ENCODE measurements around the gene KRTAP13-4. TPM values are rescaled to one million over a fixed set of nuclear protein-coding genes. Genes with fewer than 3 reads are reported as not detected.

The KRTAP13-4 gene
- total RNA-seq, 2 donors from 2014 or later: not detected

GRCh38 chr21:30480145-30480544 lies 50.1 kb downstream of the KRTAP13-4 start, which contains the start of gene KRTAP19-1:
Gene KRTAP19-1 (minus strand): TSS chr21:30480367. CDS start chr21:30480317, 50 bp downstream.
- intact Hi-C loops (cut with DNase I): no loop called here
- no peak for DNase-seq (ENCODE audit: low spot score)

Other genes with a start within 250 kb of the KRTAP13-4 start
- not detected for gene CLDN8, start 214.1 kb upstream of the KRTAP13-4 start, total RNA-seq
- gene KRTAP24-1, start 147.3 kb upstream of the KRTAP13-4 start, total RNA-seq: not detected
- not detected for gene KRTAP25-1, start 140.7 kb upstream of the KRTAP13-4 start, total RNA-seq
- gene KRTAP26-1, start 109.9 kb upstream of the KRTAP13-4 start, total RNA-seq: not detected
- gene KRTAP27-1, start 92.5 kb upstream of the KRTAP13-4 start, total RNA-seq: not detected
- gene KRTAP23-1, start 81.6 kb upstream of the KRTAP13-4 start, total RNA-seq: not detected
- not detected for gene KRTAP13-2, start 57.9 kb upstream of the KRTAP13-4 start, total RNA-seq
- gene KRTAP13-1, start 34.2 kb upstream of the KRTAP13-4 start, total RNA-seq: not detected
- gene KRTAP13-3, start 4.3 kb upstream of the KRTAP13-4 start, total RNA-seq: not detected
- not detected for gene KRTAP15-1, start 10.1 kb downstream of the KRTAP13-4 start, total RNA-seq
- not detected for gene KRTAP19-1, start 50.1 kb downstream of the KRTAP13-4 start, total RNA-seq
- not detected for gene KRTAP19-2, start 57.2 kb downstream of the KRTAP13-4 start, total RNA-seq
- not detected for gene KRTAP19-3, start 61.8 kb downstream of the KRTAP13-4 start, total RNA-seq
- not detected for gene KRTAP19-4, start 66.9 kb downstream of the KRTAP13-4 start, total RNA-seq
- not detected for gene KRTAP19-5, start 71.9 kb downstream of the KRTAP13-4 start, total RNA-seq
- gene KRTAP19-6, start 111.6 kb downstream of the KRTAP13-4 start, total RNA-seq: not detected
- gene KRTAP19-7, start 131.1 kb downstream of the KRTAP13-4 start, total RNA-seq: not detected
- not detected for gene KRTAP22-2, start 160.2 kb downstream of the KRTAP13-4 start, total RNA-seq
- not detected for gene KRTAP6-3, start 162.2 kb downstream of the KRTAP13-4 start, total RNA-seq
- gene KRTAP6-2, start 168.7 kb downstream of the KRTAP13-4 start, total RNA-seq: not detected
- gene KRTAP22-1, start 170.9 kb downstream of the KRTAP13-4 start, total RNA-seq: not detected
- gene KRTAP6-1, start 183.7 kb downstream of the KRTAP13-4 start, total RNA-seq: not detected
- gene KRTAP20-1, start 186.2 kb downstream of the KRTAP13-4 start, total RNA-seq: not detected
- not detected for gene KRTAP20-4, start 190.4 kb downstream of the KRTAP13-4 start, total RNA-seq
- gene KRTAP20-2, start 205.0 kb downstream of the KRTAP13-4 start, total RNA-seq: not detected
- not detected for gene KRTAP20-3, start 212.6 kb downstream of the KRTAP13-4 start, total RNA-seq

Data from posterior vena cava (tissue), 2 donors.